HG03045 (cell line): Measurements from ENCODE around the gene GNA12.
"Not testable (repeated sequence)": the region's sequence is repeated elsewhere in the genome, so short reads cannot be mapped to it uniquely, and the experiment has no call there.

ENCODE experiments used
- ATAC-seq: cut with Tn5 transposase; IDR thresholded peaks from one replicate; pipeline ENCODE4 v1.9.1; 2021; ENCODE audit warnings: mild to moderate bottlenecking, moderate library complexity; ENCODE audit not compliant: unreplicated experiment

The GNA12 gene

DNA sequence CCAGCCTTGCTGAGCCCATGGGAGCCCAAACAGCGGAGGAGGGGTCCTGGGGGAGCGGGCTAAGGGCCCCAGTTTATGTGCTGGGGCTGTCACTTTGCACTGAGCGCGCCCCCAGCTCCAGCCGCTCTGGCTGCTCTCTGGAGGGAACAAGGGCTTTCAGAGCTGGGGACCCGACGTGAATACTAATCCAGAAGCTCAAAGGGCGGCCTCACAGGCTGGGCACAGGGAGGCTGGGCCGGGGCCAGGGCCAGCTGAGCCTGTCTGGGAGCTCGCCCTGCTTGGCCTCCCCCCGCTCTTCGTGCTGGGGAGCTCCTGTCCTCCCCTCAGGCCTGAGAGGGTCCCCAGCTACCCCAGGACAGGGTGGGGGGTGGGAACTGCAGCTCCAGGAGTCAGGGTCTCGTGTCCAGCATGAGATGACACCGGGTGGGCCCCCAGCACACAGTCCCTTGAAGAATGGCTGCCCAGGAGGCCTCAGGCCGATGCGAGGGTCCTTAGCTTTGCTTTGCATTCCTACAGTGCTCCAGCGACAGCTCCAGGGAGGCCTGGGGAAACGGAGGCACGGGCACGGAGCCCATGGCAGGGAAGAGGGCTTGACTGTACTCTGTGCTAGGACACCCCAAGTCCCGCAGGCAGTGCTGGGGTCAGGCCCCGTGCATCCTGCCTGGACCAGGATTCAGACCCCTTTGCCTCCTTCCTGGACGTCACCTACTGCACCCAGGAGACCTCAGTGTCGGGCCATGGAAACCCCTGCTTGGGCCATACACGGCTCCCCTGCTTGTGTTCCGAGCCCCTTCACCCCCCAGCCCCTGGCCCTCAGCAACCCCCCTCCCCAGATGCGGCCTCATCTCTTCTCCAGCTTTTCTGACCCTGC, 161.9 kb downstream of the GNA12 start:
- no peak for ATAC-seq

DNA sequence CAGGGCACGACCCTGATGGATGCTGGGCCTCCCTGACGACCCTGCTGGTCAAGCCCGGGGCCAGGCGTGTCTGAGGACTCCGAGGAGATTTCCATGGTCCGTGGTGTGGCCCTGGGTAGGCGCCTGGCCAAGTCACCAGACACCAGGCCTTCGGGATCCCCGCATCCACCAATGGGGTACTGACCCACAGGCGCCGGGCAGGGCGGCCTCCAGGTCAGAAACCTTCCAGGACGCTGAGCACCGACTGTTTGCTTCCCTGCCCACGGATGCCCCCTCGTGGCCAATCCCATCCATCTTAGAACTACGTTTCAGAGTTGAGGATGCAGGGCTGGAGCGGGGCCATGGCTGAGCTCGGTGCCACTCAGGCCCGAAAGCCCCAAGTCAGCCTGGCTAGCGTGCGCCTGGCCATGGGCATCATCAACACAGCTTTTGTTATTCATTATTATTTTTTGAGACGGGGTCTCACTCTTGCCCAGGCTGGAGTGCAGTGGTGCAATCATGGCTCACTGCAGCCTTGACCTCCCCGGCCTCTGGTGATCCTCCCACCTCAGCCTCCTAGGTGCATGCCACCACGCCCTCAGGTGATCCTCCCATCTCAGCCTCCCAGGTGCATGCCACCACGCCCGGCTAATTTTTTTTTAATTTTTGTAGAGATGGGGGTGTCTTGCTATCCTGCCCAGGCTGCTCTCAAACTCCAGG, 163.2 kb downstream of the GNA12 start:
- ATAC-seq = no peak

DNA sequence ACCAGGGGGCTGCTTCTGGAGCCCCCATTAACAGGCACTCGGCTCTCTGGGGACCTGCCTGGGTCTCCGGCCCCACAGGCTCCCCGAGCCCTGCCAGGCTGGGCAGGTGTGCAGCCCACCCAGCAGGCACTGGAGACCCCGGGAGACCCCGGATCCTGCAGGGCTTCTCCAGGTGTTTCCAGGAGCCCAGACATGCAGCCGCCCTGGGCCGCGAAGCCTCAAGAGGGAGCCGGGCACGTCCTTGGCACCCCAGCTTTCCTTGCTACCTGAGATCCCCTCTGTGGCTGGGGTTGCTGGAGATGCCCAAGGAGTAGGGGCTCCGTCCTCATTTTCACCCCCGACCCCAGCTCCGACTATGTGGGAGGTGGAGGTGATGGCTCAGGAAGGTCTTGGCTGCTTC, 163.9 kb downstream of the GNA12 start:
- ATAC-seq = no peak

DNA sequence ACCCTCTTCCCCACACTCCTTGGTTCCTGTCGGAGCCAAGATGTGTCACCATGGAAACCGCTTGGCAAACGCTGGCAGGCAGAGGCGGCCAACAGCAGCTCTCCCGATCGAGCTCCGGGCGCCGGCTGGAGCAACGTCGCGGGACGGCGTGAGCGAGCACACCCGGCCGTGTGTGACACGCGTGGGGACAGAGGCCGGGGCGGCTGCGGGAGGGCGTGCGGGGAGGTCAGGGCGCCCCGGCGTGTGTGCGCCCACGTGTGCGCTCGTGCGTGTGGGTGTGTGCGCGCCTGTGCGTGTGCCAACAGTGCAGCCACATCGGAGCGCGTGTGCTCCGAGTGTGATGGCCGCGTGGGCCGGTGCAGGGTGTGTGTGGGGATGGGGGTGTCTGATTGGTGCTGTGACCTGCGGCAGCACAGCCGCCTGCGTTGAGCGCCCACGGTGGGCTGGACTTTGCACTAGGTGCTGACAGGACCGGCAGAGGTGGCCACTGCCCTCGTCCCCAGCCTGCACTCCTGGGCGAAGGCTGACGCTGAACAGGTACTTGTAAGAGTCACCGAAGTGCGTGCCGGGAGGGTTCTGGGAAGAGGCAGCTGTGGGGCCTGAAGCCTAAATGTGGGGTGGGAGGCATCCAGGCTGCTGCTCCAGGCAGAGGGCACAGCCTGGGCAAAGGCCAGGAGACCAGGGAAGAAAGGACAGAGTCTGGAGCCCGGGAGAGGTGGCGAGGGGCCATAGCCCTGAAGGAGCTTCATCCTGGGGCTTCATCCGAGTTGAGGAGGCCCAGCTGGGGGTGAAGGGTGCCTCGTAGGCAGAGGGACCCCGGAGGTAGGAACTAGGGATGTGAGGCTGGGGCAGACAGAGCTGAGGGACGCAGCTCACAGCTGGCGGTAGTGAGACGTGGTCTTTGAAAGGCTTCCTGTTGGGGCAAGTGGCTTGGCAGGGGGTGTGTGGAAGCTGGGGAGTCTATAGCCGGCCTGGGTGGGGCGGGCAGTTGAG, 164.7 kb downstream of the GNA12 start:
- not testable (repeated sequence) for ATAC-seq

DNA sequence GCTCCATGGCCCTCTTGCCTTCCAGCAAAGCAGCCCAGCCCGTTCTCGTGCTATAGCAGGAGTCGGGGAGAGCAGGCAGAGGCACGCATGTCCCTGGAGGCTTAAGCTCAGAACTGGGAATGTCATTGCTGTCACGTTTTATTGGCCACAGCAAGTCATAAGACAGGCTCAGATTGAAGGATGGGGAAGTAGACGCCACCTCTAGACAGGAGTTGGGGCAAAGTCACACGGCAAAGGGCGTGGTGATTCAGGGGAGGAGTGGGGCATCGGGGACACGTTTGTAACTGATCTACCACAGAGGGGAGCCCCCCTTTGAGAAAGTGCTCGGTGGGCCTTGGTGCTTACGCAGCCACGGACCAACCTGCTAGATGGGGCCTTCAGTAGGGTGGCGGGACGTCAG, 165.7 kb downstream of the GNA12 start:
- ATAC-seq = not testable (repeated sequence)
